GM12878 (cell line): ENCODE measurements around the gene CLDN4. TPM values are rescaled to one million over a fixed set of nuclear protein-coding genes. Genes with fewer than 3 reads are reported as not detected.
"Not testable (repeated sequence)": the region's sequence is repeated elsewhere in the genome, so short reads cannot be mapped to it uniquely, and the experiment has no call there.

Experiments
- ATAC-seq: fragments of 200-7000 bp; cut with Tn5 transposase; 3 replicates; pipeline ENCODE4 v1.9.1; 2020; ENCODE audit warnings: mild to moderate bottlenecking, moderate library complexity
- BruUV-seq: library from RNA; stranded (reverse); fragments of 400-500 nt; replicated peaks from 2 replicates; lab custom pipeline; 2021; lab: Mats Ljungman, UMichigan
- CTCF ChIA-PET: fragments of 300-600 bp; sonication (Branson Sonifier 250); formaldehyde crosslinking; extraction: SDS; loops from one replicate; lab custom pipeline; 2021; ENCODE audit warnings: inconsistent platforms; lab: Yijun Ruan, JAX
- POLR2A ChIA-PET: fragments of 350-600 bp; formaldehyde crosslinking; extraction: SDS; loops from one replicate; lab custom pipeline; 2021; ENCODE audit warnings: inconsistent platforms; lab: Charles Lee
- RAD21 ChIA-PET: fragments of 300-600 bp; sonication (Branson Sonifier 250); formaldehyde crosslinking; loops from one replicate; lab custom pipeline; 2023; ENCODE audit warnings: antibody characterized with exemption; ENCODE audit not compliant: unreplicated experiment; lab: Charles Lee
- SMC1A ChIA-PET: fragments of 300-600 bp; sonication (Branson Sonifier 250); formaldehyde crosslinking; loops from one replicate; lab custom pipeline; 2023; ENCODE audit not compliant: unreplicated experiment, uncharacterized antibody; lab: Charles Lee
- DNase-seq: peaks from one replicate; pipeline ENCODE4 v3.0.0-alpha.2; 2011; ENCODE audit warnings: low read depth, low spot score
- FAIRE-seq: peaks from 3 replicates; lab custom pipeline; 2011; peaks lifted over from hg19 to GRCh38; lab: Jason Lieb, UNC
- H2AFZ ChIP-seq: 2 replicates; pipeline ENCODE4 v1.6.0; 2011; ENCODE audit warnings: low read depth, low read length, control low read depth; ENCODE audit not compliant: control insufficient read depth
- H3K27ac ChIP-seq: 2 replicates; pipeline ENCODE4 v1.5.1; 2011; ENCODE audit warnings: control low read depth; ENCODE audit not compliant: control insufficient read depth, insufficient read depth
- H3K27me3 ChIP-seq, 2 experiments: replicated peaks in 1 of 2; 2 replicates each; pipeline versions ENCODE4 v1.6.0 to v1.6.1; 2011; ENCODE audit warnings: low read length in 1 of 2; ENCODE audit not compliant: control insufficient read depth in 2 of 2, insufficient read depth in 2 of 2
- H3K36me3 ChIP-seq, 2 experiments: 2 replicates each; pipeline ENCODE4 v1.5.1; 2011; ENCODE audit warnings: low read length in 1 of 2; ENCODE audit not compliant: control insufficient read depth in 2 of 2, insufficient read depth in 2 of 2
- H3K4me1 ChIP-seq: 2 replicates; pipeline ENCODE4 v1.6.1; 2011; ENCODE audit warnings: mild to moderate bottlenecking, low read length, moderate library complexity, mixed read lengths; ENCODE audit not compliant: control insufficient read depth, insufficient read depth
- H3K4me2 ChIP-seq: 2 replicates; pipeline ENCODE4 v1.6.0; 2011; ENCODE audit warnings: control low read depth; ENCODE audit not compliant: control insufficient read depth, insufficient read depth
- H3K4me3 ChIP-seq: fragments of 200-600 bp; sonication (generic); 2 replicates; pipeline ENCODE4 v1.5.1; 2016
- H3K79me2 ChIP-seq: 2 replicates; pipeline ENCODE4 v1.6.0; 2011; ENCODE audit warnings: low read length; ENCODE audit not compliant: control insufficient read depth, insufficient read depth
- H3K9ac ChIP-seq: 2 replicates; pipeline ENCODE4 v1.8.0; 2011; ENCODE audit warnings: low read length, control low read depth, mixed read lengths; ENCODE audit not compliant: control insufficient read depth, insufficient read depth
- H3K9me3 ChIP-seq: replicated peaks from 3 replicates; pipeline ENCODE4 v1.5.1; 2011; ENCODE audit warnings: mild to moderate bottlenecking, low read length; ENCODE audit not compliant: control insufficient read depth, insufficient read depth
- H4K20me1 ChIP-seq: 2 replicates; pipeline ENCODE4 v1.6.0; 2011; ENCODE audit not compliant: control insufficient read depth, insufficient read depth
- WGBS: methylation state at CpG from one replicate; pipeline ENCODE4 v1.1.6; 2016; ENCODE audit warnings: low lambda C conversion rate; ENCODE audit not compliant: insufficient replicate concordance, insufficient coverage; ENCODE audit errors: missing lambda C conversion rate; 5-methylcytosine and 5-hydroxymethylcytosine counted together
- in situ Hi-C: fragments of 300-500 bp; cut with MboI; formaldehyde crosslinking; loops from 9 replicates; pipeline ENCODE4 v1.14.3; 2018; ENCODE audit warnings: mixed read lengths
- intact Hi-C: fragments of 100-400 bp; cut with micrococcal nuclease; formaldehyde crosslinking; loops from one replicate; pipeline ENCODE4 v1.14.2; 2022; ENCODE audit not compliant: unreplicated experiment
- polyA plus RNA-seq, 11 experiments: library from polyadenylated mRNA; depleted of rRNA in 4 of 11; unstranded in 6 of 11; stranded (reverse) in 5 of 11; fragments of >200 nt; fragmentation: Nextera tagmentation in 4 of 11; fragmentation: Illumina TruSeq in 1 of 11; extraction: Ambion mirVana in 4 of 11; extraction: Trizol in 1 of 11; gene quantifications; 1 replicate in 1 of 11; 2 replicates in 10 of 11; pipeline versions ENCODE4 v1.2.1 to v1.2.3, GENCODE V29; 2011 to 2016; ENCODE audit warnings: inconsistent platforms in 2 of 11, missing spikeins in 2 of 11, low read depth in 1 of 11
- total RNA-seq, 4 experiments: library from RNA; depleted of rRNA in 3 of 4; stranded (reverse); fragments of >200 nt in 3 of 4; fragmentation: Illumina TruSeq in 1 of 4; extraction: Trizol in 1 of 4; gene quantifications; 2 replicates each; pipeline versions ENCODE4 v1.2.1 to v1.2.3, GENCODE V29; 2013 to 2021

The CLDN4 gene
- total and polyA plus RNA-seq, 10 of the 15 experiments (the other 5 are each of a cell fraction or from before 2014, with no cell fraction given): 0.04 to 0.38 (median 0.06) TPM; not detected in 6

GRCh38 chr7:73791170-73791690 lies 39.6 kb upstream of the CLDN4 start:
- H3K79me2 ChIP-seq, in situ Hi-C loops, H3K4me2 ChIP-seq, H3K36me3 ChIP-seq, FAIRE-seq, BruUV-seq, H4K20me1 ChIP-seq, RAD21 ChIA-PET, ATAC-seq, H3K9me3 ChIP-seq, H3K27me3 ChIP-seq, H3K9ac ChIP-seq, SMC1A ChIA-PET, H3K4me3 ChIP-seq, H2AFZ ChIP-seq, H3K4me1 ChIP-seq, intact Hi-C loops, POLR2A ChIA-PET, H3K27ac ChIP-seq, DNase-seq: not testable (repeated sequence)
- CTCF ChIA-PET: interaction anchor here (0.6 kb wide), 1 partner anchor 51 kb away, joined by 3 read pairs; the partner anchor contains the start of gene METTL27
- 82% methylated on average over 6 of the region's 7 CpGs for WGBS

GRCh38 chr7:73795188-73795587 lies 35.6 kb upstream of the CLDN4 start:
- intact Hi-C loops, H3K36me3 ChIP-seq, H3K4me3 ChIP-seq, in situ Hi-C loops, H3K9ac ChIP-seq, H3K27ac ChIP-seq, H2AFZ ChIP-seq, FAIRE-seq, H3K4me2 ChIP-seq, H3K79me2 ChIP-seq, RAD21 ChIA-PET, H3K4me1 ChIP-seq, BruUV-seq, H3K27me3 ChIP-seq, ATAC-seq, POLR2A ChIA-PET, H3K9me3 ChIP-seq, SMC1A ChIA-PET, DNase-seq, H4K20me1 ChIP-seq: not testable (repeated sequence)
- CTCF ChIA-PET: interaction anchor here (1.6 kb wide), 1 partner anchor 9 kb away, joined by 4 read pairs; no protein-coding TSS in a partner anchor

- intact Hi-C loops, H4K20me1 ChIP-seq, BruUV-seq, H3K9me3 ChIP-seq, H2AFZ ChIP-seq, H3K9ac ChIP-seq, H3K27ac ChIP-seq, DNase-seq, FAIRE-seq, H3K4me3 ChIP-seq, RAD21 ChIA-PET, H3K79me2 ChIP-seq, in situ Hi-C loops, H3K27me3 ChIP-seq, ATAC-seq, H3K4me2 ChIP-seq, POLR2A ChIA-PET, H3K4me1 ChIP-seq, H3K36me3 ChIP-seq: not testable (repeated sequence)
- 87% methylated on average over 3 of the region's 6 CpGs for WGBS
- SMC1A ChIA-PET: interaction anchor here (0.8 kb wide), 1 partner anchor 58 kb away, joined by 3 read pairs; no protein-coding TSS in a partner anchor
- CTCF ChIA-PET: interaction anchor here (0.7 kb wide), 1 partner anchor 58 kb away, joined by 3 read pairs; the partner anchor contains the start of gene ABHD11
Observed at GRCh38 chr7:73796656-73797055, 34.1 kb upstream of the CLDN4 start.

GRCh38 chr7:73797176-73797575 lies 33.6 kb upstream of the CLDN4 start:
- SMC1A ChIA-PET, CTCF ChIA-PET, H3K36me3 ChIP-seq, H3K4me3 ChIP-seq, BruUV-seq, H3K4me2 ChIP-seq, in situ Hi-C loops, intact Hi-C loops, ATAC-seq, H3K9ac ChIP-seq, H3K27me3 ChIP-seq, POLR2A ChIA-PET, FAIRE-seq, H3K4me1 ChIP-seq, H3K9me3 ChIP-seq, RAD21 ChIA-PET, H3K27ac ChIP-seq, H2AFZ ChIP-seq, H3K79me2 ChIP-seq, DNase-seq, H4K20me1 ChIP-seq: not testable (repeated sequence)
- 88% methylated on average over 16 of the region's 34 CpGs for WGBS
